Lung (tissue), 16 donors: ENCODE results near the gene PCNT. TPM values are rescaled to one million over a fixed set of nuclear protein-coding genes. Genes with fewer than 3 reads are reported as not detected.

ENCODE experiments used
- ATAC-seq: fragments of 200-7000 bp; cut with Tn5 transposase; one replicate; pipeline ENCODE4 v1.9.1; 2020; ENCODE audit warnings: moderate number of reproducible peaks; ENCODE audit not compliant: insufficient read depth, low FRiP score
- DNase-seq, 3 donors: peaks; one replicate each; pipeline ENCODE4 v3.0.0-alpha.2; 2013 to 2017
- H3K27ac ChIP-seq, 2 donors: one replicate each; pipeline ENCODE4 v1.5.1; 2013; ENCODE audit warnings: mild to moderate bottlenecking in 2 of 2, moderate library complexity in 2 of 2, control low read depth in 1 of 2, inconsistent platforms in 1 of 2, low read depth in 1 of 2, low read length in 1 of 2
- H3K27me3 ChIP-seq, 3 donors: one replicate each; pipeline ENCODE4 v1.5.1; 2013; ENCODE audit warnings: low read length in 2 of 3; ENCODE audit not compliant: control insufficient read depth in 3 of 3, insufficient read depth in 3 of 3
- H3K36me3 ChIP-seq, 4 donors: one replicate each; pipeline ENCODE4 v1.5.1; 2013; ENCODE audit warnings: low read length in 4 of 4, mild to moderate bottlenecking in 1 of 4, moderate library complexity in 1 of 4; ENCODE audit not compliant: control insufficient read depth in 4 of 4, insufficient read depth in 4 of 4
- H3K4me1 ChIP-seq, 5 donors: one replicate each; pipeline ENCODE4 v1.5.1; 2013; ENCODE audit warnings: low read length in 5 of 5, mild to moderate bottlenecking in 2 of 5, moderate library complexity in 1 of 5; ENCODE audit not compliant: control insufficient read depth in 5 of 5, insufficient read depth in 5 of 5
- H3K4me3 ChIP-seq: one replicate; pipeline ENCODE4 v1.5.1; 2013; ENCODE audit warnings: mild to moderate bottlenecking, control low read depth, moderate library complexity
- H3K9ac ChIP-seq, 2 donors: one replicate each; pipeline ENCODE4 v1.5.1; 2013; ENCODE audit warnings: low read length in 2 of 2, control low read depth in 1 of 2; ENCODE audit not compliant: insufficient read depth in 1 of 2
- H3K9me3 ChIP-seq, 4 donors: one replicate each; pipeline ENCODE4 v1.5.1; 2013; ENCODE audit warnings: low read length in 3 of 4, mild to moderate bottlenecking in 1 of 4, moderate library complexity in 1 of 4; ENCODE audit not compliant: control insufficient read depth in 4 of 4, insufficient read depth in 3 of 4
- WGBS, 2 donors: extraction: QIAGEN DNeasy Blood & Tissue Kit; methylation state at CpG; one replicate each; pipeline ENCODE4 v1.1.7; 2013; 5-methylcytosine and 5-hydroxymethylcytosine counted together
- long read RNA-seq, 5 donors: transcript quantifications; one replicate each; lab custom pipeline, GENCODE V29; 2026
- polyA plus RNA-seq, 2 donors: library from polyadenylated mRNA; stranded (reverse); fragments of 200-250 nt; gene quantifications; one replicate each; pipeline ENCODE4 v1.2.1, GENCODE V29; 2013
- total RNA-seq, 2 donors: library from RNA; depleted of rRNA in 1 of 2; stranded (reverse); fragments of >200 nt in 1 of 2; gene quantifications; one replicate each; pipeline ENCODE4 v1.2.1, GENCODE V29; 2014 to 2021
- TF ChIP-seq, protein P1 (sequence below): IDR thresholded peaks from 2 replicates; pipeline ENCODE4 v1.5.1; 2012; ENCODE audit warnings: mild to moderate bottlenecking; ENCODE audit errors: control extremely low read depth, extremely low read depth
- donor health status: control.
- donor health status: control.
- donor health status: Bipolar disorder and iron deficiency.
- donor health status: healthy.
- donor health status: DM: yes; HTN: yes; CAD: no.

Gene PCNT, protein sequence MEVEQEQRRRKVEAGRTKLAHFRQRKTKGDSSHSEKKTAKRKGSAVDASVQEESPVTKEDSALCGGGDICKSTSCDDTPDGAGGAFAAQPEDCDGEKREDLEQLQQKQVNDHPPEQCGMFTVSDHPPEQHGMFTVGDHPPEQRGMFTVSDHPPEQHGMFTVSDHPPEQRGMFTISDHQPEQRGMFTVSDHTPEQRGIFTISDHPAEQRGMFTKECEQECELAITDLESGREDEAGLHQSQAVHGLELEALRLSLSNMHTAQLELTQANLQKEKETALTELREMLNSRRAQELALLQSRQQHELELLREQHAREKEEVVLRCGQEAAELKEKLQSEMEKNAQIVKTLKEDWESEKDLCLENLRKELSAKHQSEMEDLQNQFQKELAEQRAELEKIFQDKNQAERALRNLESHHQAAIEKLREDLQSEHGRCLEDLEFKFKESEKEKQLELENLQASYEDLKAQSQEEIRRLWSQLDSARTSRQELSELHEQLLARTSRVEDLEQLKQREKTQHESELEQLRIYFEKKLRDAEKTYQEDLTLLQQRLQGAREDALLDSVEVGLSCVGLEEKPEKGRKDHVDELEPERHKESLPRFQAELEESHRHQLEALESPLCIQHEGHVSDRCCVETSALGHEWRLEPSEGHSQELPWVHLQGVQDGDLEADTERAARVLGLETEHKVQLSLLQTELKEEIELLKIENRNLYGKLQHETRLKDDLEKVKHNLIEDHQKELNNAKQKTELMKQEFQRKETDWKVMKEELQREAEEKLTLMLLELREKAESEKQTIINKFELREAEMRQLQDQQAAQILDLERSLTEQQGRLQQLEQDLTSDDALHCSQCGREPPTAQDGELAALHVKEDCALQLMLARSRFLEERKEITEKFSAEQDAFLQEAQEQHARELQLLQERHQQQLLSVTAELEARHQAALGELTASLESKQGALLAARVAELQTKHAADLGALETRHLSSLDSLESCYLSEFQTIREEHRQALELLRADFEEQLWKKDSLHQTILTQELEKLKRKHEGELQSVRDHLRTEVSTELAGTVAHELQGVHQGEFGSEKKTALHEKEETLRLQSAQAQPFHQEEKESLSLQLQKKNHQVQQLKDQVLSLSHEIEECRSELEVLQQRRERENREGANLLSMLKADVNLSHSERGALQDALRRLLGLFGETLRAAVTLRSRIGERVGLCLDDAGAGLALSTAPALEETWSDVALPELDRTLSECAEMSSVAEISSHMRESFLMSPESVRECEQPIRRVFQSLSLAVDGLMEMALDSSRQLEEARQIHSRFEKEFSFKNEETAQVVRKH (N-terminal part only)
- total RNA-seq (10 to 100 TPM; 26.8 to 37.2 TPM), polyA plus RNA-seq (10 to 100 TPM in 1 of 2 donors, 1 to 10 TPM in 1; 9.8 to 10.3 TPM)
- long read RNA-seq, donor 1, partial matches to known transcripts = 10 of 10 reads
- long read RNA-seq, donor 1, other reads (novel, unspliced or antisense) = 0 of 10 reads
- long read RNA-seq, donor 2 = 0 reads
- long read RNA-seq, donor 3, partial matches to known transcripts = 6 of 6 reads
- long read RNA-seq, donor 3, other reads (novel, unspliced or antisense) = 0 of 6 reads
- long read RNA-seq, donor 4, partial matches to known transcripts = 10 of 10 reads
- long read RNA-seq, donor 4, other reads (novel, unspliced or antisense) = 0 of 10 reads
- long read RNA-seq, donor 5, partial matches to known transcripts = 12 of 12 reads
- long read RNA-seq, donor 5, other reads (novel, unspliced or antisense) = 0 of 12 reads

DNA sequence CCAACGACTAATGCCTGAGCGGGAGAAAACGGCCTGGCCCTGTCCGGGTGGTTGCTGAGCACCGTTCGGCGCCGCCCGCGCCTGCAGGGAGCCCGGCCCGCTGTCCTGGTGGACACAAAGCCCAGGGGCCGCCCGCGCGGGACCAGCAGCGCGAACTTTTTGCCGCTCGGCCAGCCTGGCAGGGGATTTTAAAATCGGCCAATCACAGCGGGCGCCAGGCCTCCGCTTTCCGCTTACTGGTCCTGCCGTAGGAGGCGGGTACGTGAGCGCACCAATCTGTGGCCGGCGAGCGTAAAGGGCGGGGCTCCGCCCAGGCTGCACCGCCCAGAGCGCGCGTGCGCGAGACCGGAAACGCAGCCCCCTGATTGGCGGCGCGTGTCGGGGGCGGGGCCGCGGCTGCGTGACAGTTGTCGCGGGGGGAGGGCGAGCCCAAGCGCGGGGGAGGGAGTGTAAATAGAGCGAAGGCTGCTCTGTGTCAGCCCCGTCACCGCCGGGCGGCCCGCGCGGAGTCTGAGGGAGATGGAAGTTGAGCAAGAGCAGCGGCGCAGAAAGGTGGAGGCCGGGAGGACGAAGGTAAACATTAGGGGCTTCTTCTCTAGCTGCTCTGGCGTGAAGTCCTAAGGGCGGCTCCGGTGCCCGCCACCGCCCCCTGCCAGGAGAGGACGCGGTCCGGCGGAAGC is at the start of gene PCNT, which contains the start of gene C21orf58:
Gene PCNT, plus strand, starts transcription at position 447 of the 680 bp plus-strand sequence. Its CDS starts 73 bp downstream, at position 520.
Gene C21orf58, minus strand, starts transcription at position 161 of the 680 bp plus-strand sequence. CDS start 1,132 bp downstream, outside the sequence.
- Histone ChIP-seq H3K4me3 (peak within 1 kb of the TSS; percentile 94), H3K27ac (peak within 1 kb of the TSS; percentile 98), H3K27me3 (no peaks in the 10 kb centered on the region), H3K9me3 (no peaks in the 10 kb centered on the region), H3K36me3 (peaks cover 0 to 6% (median 2%) of the 10 kb centered on the region in 4 donors), H3K4me1 (peaks cover 0 to 40% (median 16%) of the 10 kb centered on the region in 5 donors), H3K9ac (peak within 1 kb of the TSS; percentile 52 to 70)
- DNase-seq (peak; percentile 98 to 99 (median 99)), ATAC-seq (peak; percentile 93)
- 1% methylated on average over 52 to 76 of the region's 76 CpGs for WGBS, 2 donors
- TF ChIP-seq, protein P1, sequence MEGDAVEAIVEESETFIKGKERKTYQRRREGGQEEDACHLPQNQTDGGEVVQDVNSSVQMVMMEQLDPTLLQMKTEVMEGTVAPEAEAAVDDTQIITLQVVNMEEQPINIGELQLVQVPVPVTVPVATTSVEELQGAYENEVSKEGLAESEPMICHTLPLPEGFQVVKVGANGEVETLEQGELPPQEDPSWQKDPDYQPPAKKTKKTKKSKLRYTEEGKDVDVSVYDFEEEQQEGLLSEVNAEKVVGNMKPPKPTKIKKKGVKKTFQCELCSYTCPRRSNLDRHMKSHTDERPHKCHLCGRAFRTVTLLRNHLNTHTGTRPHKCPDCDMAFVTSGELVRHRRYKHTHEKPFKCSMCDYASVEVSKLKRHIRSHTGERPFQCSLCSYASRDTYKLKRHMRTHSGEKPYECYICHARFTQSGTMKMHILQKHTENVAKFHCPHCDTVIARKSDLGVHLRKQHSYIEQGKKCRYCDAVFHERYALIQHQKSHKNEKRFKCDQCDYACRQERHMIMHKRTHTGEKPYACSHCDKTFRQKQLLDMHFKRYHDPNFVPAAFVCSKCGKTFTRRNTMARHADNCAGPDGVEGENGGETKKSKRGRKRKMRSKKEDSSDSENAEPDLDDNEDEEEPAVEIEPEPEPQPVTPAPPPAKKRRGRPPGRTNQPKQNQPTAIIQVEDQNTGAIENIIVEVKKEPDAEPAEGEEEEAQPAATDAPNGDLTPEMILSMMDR = no peak

DNA sequence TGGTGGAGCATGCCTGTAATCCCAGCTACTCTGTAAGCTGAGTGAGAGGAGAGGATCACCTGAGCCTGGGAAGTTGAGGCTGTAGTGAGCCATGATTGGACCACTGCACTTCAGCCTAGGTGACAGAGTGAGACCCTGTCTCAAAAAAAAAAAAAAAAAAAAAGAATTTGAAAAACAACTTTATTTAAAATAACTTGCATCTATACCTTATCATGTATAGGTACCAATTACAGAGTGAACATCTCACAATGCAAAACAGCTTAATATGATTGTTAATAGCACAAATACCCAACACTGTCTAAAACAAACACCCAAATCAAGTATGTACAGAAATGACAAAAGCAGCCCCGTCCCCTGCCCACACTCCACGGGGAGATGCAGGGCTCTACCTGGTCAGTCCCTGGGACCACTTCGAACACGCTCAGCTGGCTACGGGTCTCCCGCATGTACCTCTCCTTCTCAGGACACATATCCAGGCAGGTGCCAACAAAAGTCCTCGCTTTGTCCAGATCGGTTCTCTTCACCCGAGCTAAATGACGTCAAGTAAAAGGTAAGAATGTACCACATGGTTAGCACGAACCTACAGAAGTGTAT is 49.1 kb upstream of the PCNT start:
- 95 to 96% methylated on average over 11 of the region's 11 CpGs for WGBS, 2 donors
- no peak overlapping the region for H3K4me3 ChIP-seq
- H3K4me1 ChIP-seq = no peaks in the 10 kb centered on the region
- no peaks in the 10 kb centered on the region for H3K9me3 ChIP-seq
- ATAC-seq (no peak), DNase-seq (no peak)
- H3K9ac ChIP-seq = no peak overlapping the region
- TF ChIP-seq, protein P1 = no peak
- peaks cover 38 to 55% (median 50%) of the 10 kb centered on the region in 4 donors for H3K36me3 ChIP-seq
- H3K27ac ChIP-seq = no peak overlapping the region
- no peaks in the 10 kb centered on the region for H3K27me3 ChIP-seq
